GM21526 (cell line): ENCODE data around the gene CHST6.

ENCODE experiments used
- ATAC-seq: cut with Tn5 transposase; IDR thresholded peaks from one replicate; pipeline ENCODE4 v1.9.1; 2021; ENCODE audit warnings: moderate library complexity; ENCODE audit not compliant: unreplicated experiment, low FRiP score

The CHST6 gene

GRCh38 chr16:75478480-75479345, 16.5 kb downstream of the CHST6 start:
- ATAC-seq, result no peak

GRCh38 chr16:75477680-75478473, 17.4 kb downstream of the CHST6 start:
- no peak for ATAC-seq

- ATAC-seq, result no peak
Observed at GRCh38 chr16:75476817-75477216, 18.4 kb downstream of the CHST6 start.

GRCh38 chr16:75475420-75475847, 19.8 kb downstream of the CHST6 start:
- no peak for ATAC-seq

GRCh38 chr16:75472908-75473877, 22.0 kb downstream of the CHST6 start:
- no peak for ATAC-seq

- no peak for ATAC-seq
Observed at GRCh38 chr16:75471723-75472633, 23.3 kb downstream of the CHST6 start.

GRCh38 chr16:75466760-75467159, 28.5 kb downstream of the CHST6 start:
- no peak for ATAC-seq

GRCh38 chr16:75464122-75464918, 30.9 kb downstream of the CHST6 start, which contains the start of gene TMEM170A:
TMEM170A (minus strand) TSS chr16:75464689; CDS start chr16:75464600, 89 bp downstream.
- ATAC-seq, result peak; percentile 88

GRCh38 chr16:75463389-75464121, 31.7 kb downstream of the CHST6 start:
- ATAC-seq, result peak; percentile 16

GRCh38 chr16:75462806-75463205, 32.4 kb downstream of the CHST6 start:
- ATAC-seq, result peak; percentile 29

- ATAC-seq, result no peak
Observed at GRCh38 chr16:75461575-75461974, 33.7 kb downstream of the CHST6 start.

- ATAC-seq, result no peak
Observed at GRCh38 chr16:75460446-75460845, 34.8 kb downstream of the CHST6 start.

GRCh38 chr16:75459691-75460090, 35.5 kb downstream of the CHST6 start:
- no peak for ATAC-seq

GRCh38 chr16:75458439-75458838, 36.8 kb downstream of the CHST6 start:
- ATAC-seq, result no peak

- ATAC-seq, result no peak
Observed at GRCh38 chr16:75458029-75458428, 37.2 kb downstream of the CHST6 start.

GRCh38 chr16:75457485-75458021, 37.7 kb downstream of the CHST6 start:
- ATAC-seq, result no peak

- ATAC-seq, result no peak
Observed at GRCh38 chr16:75456971-75457370, 38.3 kb downstream of the CHST6 start.
